Astrocyte (in vitro differentiated cells and primary cell): Measurements from ENCODE around the gene DYSF. TPM values are rescaled to one million over a fixed set of nuclear protein-coding genes. Genes with fewer than 3 reads are reported as not detected.

ENCODE experiments used
- DNase-seq: peaks from one replicate; pipeline ENCODE4 v3.0.0-alpha.2; 2010; ENCODE audit warnings: low read depth
- FAIRE-seq: peaks from 2 replicates; lab custom pipeline; 2011; peaks lifted over from hg19 to GRCh38; lab: Jason Lieb, UNC
- H2AFZ ChIP-seq: 2 replicates; pipeline ENCODE4 v1.6.0; 2012; ENCODE audit warnings: low read depth, low read length, inconsistent platforms
- H3K27ac ChIP-seq: 2 replicates; pipeline ENCODE4 v1.5.1; 2011; ENCODE audit warnings: low read depth, low read length, inconsistent platforms
- H3K27me3 ChIP-seq: 2 replicates; pipeline ENCODE4 v1.6.0; 2011; ENCODE audit warnings: low read length, inconsistent platforms; ENCODE audit not compliant: insufficient read depth
- H3K36me3 ChIP-seq: 2 replicates; pipeline ENCODE4 v1.5.1; 2011; ENCODE audit warnings: low read length, inconsistent platforms; ENCODE audit not compliant: insufficient read depth
- H3K4me1 ChIP-seq: 2 replicates; pipeline ENCODE4 v1.5.1; 2011; ENCODE audit warnings: low read length, inconsistent platforms; ENCODE audit not compliant: insufficient read depth
- H3K4me2 ChIP-seq: 2 replicates; pipeline ENCODE4 v1.6.0; 2012; ENCODE audit warnings: low read length, inconsistent platforms
- H3K4me3 ChIP-seq: 2 replicates; pipeline ENCODE4 v1.5.1; 2011; ENCODE audit warnings: low read depth, mild to moderate bottlenecking, low read length, inconsistent platforms; ENCODE audit not compliant: insufficient read depth
- H3K79me2 ChIP-seq: 2 replicates; pipeline ENCODE4 v1.6.0; 2012; ENCODE audit warnings: mild to moderate bottlenecking, low read length, inconsistent platforms; ENCODE audit not compliant: insufficient read depth
- H3K9ac ChIP-seq: 2 replicates; pipeline ENCODE4 v1.6.0; 2012; ENCODE audit warnings: mild to moderate bottlenecking, low read length, inconsistent platforms
- H3K9me3 ChIP-seq: 2 replicates; pipeline ENCODE4 v1.5.1; 2012; ENCODE audit warnings: low read depth, mild to moderate bottlenecking, low read length, inconsistent platforms; ENCODE audit not compliant: insufficient read depth
- H4K20me1 ChIP-seq: 2 replicates; pipeline ENCODE4 v1.6.0; 2012; ENCODE audit warnings: low read length, inconsistent platforms; ENCODE audit not compliant: insufficient read depth
- H3K27ac Mint-ChIP-seq: one replicate; pipeline ENCODE4 v1.8.0; 2021; ENCODE audit warnings: mild to moderate bottlenecking, mixed read lengths; ENCODE audit not compliant: unreplicated experiment
- H3K27me3 Mint-ChIP-seq: one replicate; pipeline ENCODE4 v1.8.0; 2021; ENCODE audit warnings: low read depth, mixed read lengths; ENCODE audit not compliant: unreplicated experiment
- H3K36me3 Mint-ChIP-seq: one replicate; pipeline ENCODE4 v1.8.0; 2021; ENCODE audit warnings: low read depth, mixed read lengths; ENCODE audit not compliant: unreplicated experiment
- H3K4me1 Mint-ChIP-seq: one replicate; pipeline ENCODE4 v1.8.0; 2021; ENCODE audit warnings: low read depth, mixed read lengths; ENCODE audit not compliant: unreplicated experiment
- H3K4me3 Mint-ChIP-seq: one replicate; pipeline ENCODE4 v1.8.0; 2021; ENCODE audit warnings: mild to moderate bottlenecking, moderate library complexity, mixed read lengths; ENCODE audit not compliant: unreplicated experiment
- H3K9me3 Mint-ChIP-seq: one replicate; pipeline ENCODE4 v1.8.0; 2021; ENCODE audit warnings: mild to moderate bottlenecking, mixed read lengths; ENCODE audit not compliant: unreplicated experiment
- CTCF ChIP-seq: IDR thresholded peaks from 2 replicates; pipeline ENCODE4 v1.5.1; 2011; ENCODE audit warnings: low read depth, mild to moderate bottlenecking, inconsistent platforms, low read length, moderate library complexity; ENCODE audit not compliant: insufficient read depth
- EZH2 ChIP-seq: IDR thresholded peaks from 2 replicates; pipeline ENCODE4 v1.6.1; 2012; ENCODE audit warnings: mild to moderate bottlenecking, low read length, inconsistent platforms; ENCODE audit not compliant: insufficient read depth
- total RNA-seq: library from RNA; stranded (reverse); gene quantifications from 2 replicates; pipeline ENCODE4 v1.2.1, GENCODE V29; 2021

Gene DYSF
- total RNA-seq, 1 donor from 2014 or later: 123 TPM

GRCh38 chr2:71586471-71586870 lies 133.1 kb downstream of the DYSF start:
- H3K4me3 Mint-ChIP-seq: no peak overlapping the region
- DNase-seq (no peak), FAIRE-seq (no peak)
- no peaks in the 10 kb centered on the region for H3K79me2 ChIP-seq
- H3K27me3 Mint-ChIP-seq: peaks cover 12% of the 10 kb centered on the region
- no peaks in the 10 kb centered on the region for H3K9me3 Mint-ChIP-seq
- H3K4me1 ChIP-seq: no peaks in the 10 kb centered on the region
- peaks cover 47% of the 10 kb centered on the region for H3K36me3 Mint-ChIP-seq
- H3K9ac ChIP-seq: no peak overlapping the region
- no peak overlapping the region for H3K27ac ChIP-seq
- no peak overlapping the region for H3K4me2 ChIP-seq
- H3K27ac Mint-ChIP-seq: no peak overlapping the region
- H3K4me1 Mint-ChIP-seq: peaks cover 18% of the 10 kb centered on the region
- H3K4me3 ChIP-seq: no peak overlapping the region
- H3K9me3 ChIP-seq: no peaks in the 10 kb centered on the region
- H3K27me3 ChIP-seq: peaks cover 2% of the 10 kb centered on the region
- H4K20me1 ChIP-seq: no peaks in the 10 kb centered on the region
- TF ChIP-seq EZH2 (no peak), CTCF (no peak)
- no peak overlapping the region for H2AFZ ChIP-seq
- H3K36me3 ChIP-seq: no peaks in the 10 kb centered on the region

- Histone ChIP-seq H3K9me3 (no peaks in the 10 kb centered on the region), H3K79me2 (no peaks in the 10 kb centered on the region), H3K27me3 (peaks cover 2% of the 10 kb centered on the region), H3K4me2 (no peak overlapping the region), H3K4me3 (no peak overlapping the region), H3K36me3 (no peaks in the 10 kb centered on the region), H3K4me1 (no peaks in the 10 kb centered on the region), H3K9ac (no peak overlapping the region), H2AFZ (no peak overlapping the region), H3K27ac (no peak overlapping the region), H4K20me1 (no peaks in the 10 kb centered on the region)
- no peak for FAIRE-seq
- no peak overlapping the region for H3K4me3 Mint-ChIP-seq
- TF ChIP-seq CTCF: no peak
- no peak for TF ChIP-seq EZH2
- no peaks in the 10 kb centered on the region for H3K9me3 Mint-ChIP-seq
- peaks cover 14% of the 10 kb centered on the region for H3K27me3 Mint-ChIP-seq
- no peak for DNase-seq
- no peak overlapping the region for H3K27ac Mint-ChIP-seq
- peaks cover 45% of the 10 kb centered on the region for H3K36me3 Mint-ChIP-seq
- peaks cover 15% of the 10 kb centered on the region for H3K4me1 Mint-ChIP-seq
Measured at GRCh38 chr2:71587509-71588073, 134.2 kb downstream of the DYSF start.

GRCh38 chr2:71588497-71589170 lies 135.3 kb downstream of the DYSF start:
- Histone ChIP-seq H3K9me3 (no peaks in the 10 kb centered on the region), H3K4me1 (no peaks in the 10 kb centered on the region), H3K36me3 (no peaks in the 10 kb centered on the region), H3K9ac (no peak overlapping the region), H3K79me2 (no peaks in the 10 kb centered on the region), H3K27ac (no peak overlapping the region), H3K4me2 (no peak overlapping the region), H4K20me1 (no peaks in the 10 kb centered on the region), H3K4me3 (no peak overlapping the region), H2AFZ (no peak overlapping the region), H3K27me3 (peaks cover 2% of the 10 kb centered on the region)
- H3K36me3 Mint-ChIP-seq: peaks cover 45% of the 10 kb centered on the region
- H3K27me3 Mint-ChIP-seq: peaks cover 14% of the 10 kb centered on the region
- DNase-seq (no peak), FAIRE-seq (no peak)
- no peak overlapping the region for H3K4me3 Mint-ChIP-seq
- H3K9me3 Mint-ChIP-seq: no peaks in the 10 kb centered on the region
- TF ChIP-seq CTCF (no peak), EZH2 (no peak)
- peaks cover 14% of the 10 kb centered on the region for H3K4me1 Mint-ChIP-seq
- H3K27ac Mint-ChIP-seq: no peak overlapping the region
